ENCODE results near the gene KCNN3.

DNA sequence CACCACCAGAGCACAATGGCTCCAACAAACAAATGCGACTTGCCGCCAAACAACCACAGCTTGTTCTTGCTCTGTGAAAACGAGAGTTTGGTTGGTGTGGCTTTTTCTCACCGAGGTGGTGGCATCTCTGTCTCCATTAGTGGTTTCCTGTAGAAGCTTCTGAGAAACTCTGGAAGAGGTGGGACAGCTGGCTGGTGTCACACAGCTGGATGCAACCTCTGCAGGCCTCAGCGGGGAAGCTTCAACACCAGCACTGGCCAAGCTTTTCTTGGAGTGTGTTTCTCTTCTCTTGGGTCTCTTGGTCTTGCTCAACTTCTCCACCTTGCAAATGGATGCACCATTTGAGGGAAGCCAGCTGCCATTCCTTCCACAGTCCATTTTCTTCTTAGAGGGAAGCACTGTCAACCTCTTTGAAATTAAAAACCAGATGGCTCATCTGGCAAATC, 124.8 kb downstream of the KCNN3 start:
- TF ChIP-seq, protein P1, sequence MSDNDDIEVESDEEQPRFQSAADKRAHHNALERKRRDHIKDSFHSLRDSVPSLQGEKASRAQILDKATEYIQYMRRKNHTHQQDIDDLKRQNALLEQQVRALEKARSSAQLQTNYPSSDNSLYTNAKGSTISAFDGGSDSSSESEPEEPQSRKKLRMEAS (IDR thresholded peaks at IDR 0.05; ENCODE audit: low read depth, low read length): no peak
- TF ChIP-seq CTCF (IDR thresholded peaks at IDR 0.05; ENCODE audit: low read depth, low read length): no peak
- TF ChIP-seq POLR2A (IDR thresholded peaks at IDR 0.05; ENCODE audit: extremely low read depth, insufficient read length): no peak
